ENCODE results near the gene VSIR.
A peak's percentile ranks its signal among the peaks of the same experiment; 100 is the strongest.

VSIR gene

GRCh38 chr10:71769279-71769823 lies 4.0 kb downstream of the VSIR start:
- TF ChIP-seq CTCF (IDR thresholded peaks at IDR 0.05; ENCODE audit: insufficient read depth, low read depth, low read length, missing control alignments) = no peak
- no peak for DNase-seq (ENCODE audit: low read depth)
- no peak overlapping the region for H3K4me3 ChIP-seq (ENCODE audit: low read length)

- no peak for DNase-seq (ENCODE audit: low read depth)
- TF ChIP-seq CTCF (IDR thresholded peaks at IDR 0.05; ENCODE audit: insufficient read depth, low read depth, low read length, missing control alignments) = no peak
- no peak overlapping the region for H3K4me3 ChIP-seq (ENCODE audit: low read length)
Measured at GRCh38 chr10:71767420-71768035, 5.8 kb downstream of the VSIR start.

GRCh38 chr10:71766717-71767419 lies 6.5 kb downstream of the VSIR start:
- no peak for TF ChIP-seq CTCF (IDR thresholded peaks at IDR 0.05; ENCODE audit: insufficient read depth, low read depth, low read length, missing control alignments)
- H3K4me3 ChIP-seq (ENCODE audit: low read length) = no peak overlapping the region
- peak; percentile 72 for DNase-seq (ENCODE audit: low read depth)

- H3K4me3 ChIP-seq (ENCODE audit: low read length) = no peak overlapping the region
- TF ChIP-seq CTCF (IDR thresholded peaks at IDR 0.05; ENCODE audit: insufficient read depth, low read depth, low read length, missing control alignments) = no peak
- no peak for DNase-seq (ENCODE audit: low read depth)
Measured at GRCh38 chr10:71765906-71766716, 7.2 kb downstream of the VSIR start.

- DNase-seq (ENCODE audit: low read depth) = no peak
- no peak for TF ChIP-seq CTCF (IDR thresholded peaks at IDR 0.05; ENCODE audit: insufficient read depth, low read depth, low read length, missing control alignments)
- no peak overlapping the region for H3K4me3 ChIP-seq (ENCODE audit: low read length)
Measured at GRCh38 chr10:71765176-71765904, 8.0 kb downstream of the VSIR start.

- no peak overlapping the region for H3K4me3 ChIP-seq (ENCODE audit: low read length)
- DNase-seq (ENCODE audit: low read depth) = no peak
- no peak for TF ChIP-seq CTCF (IDR thresholded peaks at IDR 0.05; ENCODE audit: insufficient read depth, low read depth, low read length, missing control alignments)
Measured at GRCh38 chr10:71763352-71764127, 9.8 kb downstream of the VSIR start.
